ENCODE data around the gene SH2D1B. TPM values are rescaled to one million over a fixed set of nuclear protein-coding genes. Genes with fewer than 3 reads are reported as not detected.
"Not testable (repeated sequence)": the region's sequence is repeated elsewhere in the genome, so short reads cannot be mapped to it uniquely, and the experiment has no call there.

Gene SH2D1B
- total RNA-seq, 1 donor from 2014 or later = 0.10 TPM

- intact Hi-C loops (cut with micrococcal nuclease); H3K27me3 Mint-ChIP-seq (ENCODE audit: insufficient read depth); H3K4me1 Mint-ChIP-seq (ENCODE audit: low read depth): not testable (repeated sequence)
Observed at GRCh38 chr1:162418584-162418983, 6.6 kb upstream of the SH2D1B start.

GRCh38 chr1:162417650-162418049 is 5.7 kb upstream of the SH2D1B start:
- Mint-ChIP-seq H3K4me1 (ENCODE audit: low read depth) (no peaks in the 10 kb centered on the region), H3K9me3 (no peaks in the 10 kb centered on the region), H3K4me3 (no peak overlapping the region), H3K36me3 (ENCODE audit: low read depth) (no peaks in the 10 kb centered on the region), H3K27ac (no peak overlapping the region), H3K27me3 (ENCODE audit: insufficient read depth) (peaks cover 8% of the 10 kb centered on the region)
- no peak for DNase-seq (ENCODE audit: low spot score)
- intact Hi-C loops (cut with micrococcal nuclease) = no loop called here

More at GRCh38 chr1:162418584-162418983, 6.6 kb upstream of the SH2D1B start:
- H3K9me3 Mint-ChIP-seq; DNase-seq (ENCODE audit: low spot score); H3K27ac Mint-ChIP-seq; H3K36me3 Mint-ChIP-seq (ENCODE audit: low read depth); H3K4me3 Mint-ChIP-seq: not testable (repeated sequence)

- H3K9me3 Mint-ChIP-seq = no peaks in the 10 kb centered on the region
Observed at GRCh38 chr1:162416909-162417308, 5.0 kb upstream of the SH2D1B start.

GRCh38 chr1:162416215-162416614 is 4.3 kb upstream of the SH2D1B start:
- no peak for DNase-seq (ENCODE audit: low spot score)
- H3K27ac Mint-ChIP-seq = no peak overlapping the region
- no peaks in the 10 kb centered on the region for H3K9me3 Mint-ChIP-seq
- no peaks in the 10 kb centered on the region for H3K4me1 Mint-ChIP-seq (ENCODE audit: low read depth)
- intact Hi-C loops (cut with micrococcal nuclease) = no loop called here
- no peaks in the 10 kb centered on the region for H3K36me3 Mint-ChIP-seq (ENCODE audit: low read depth)
- H3K27me3 Mint-ChIP-seq (ENCODE audit: insufficient read depth) = peaks cover 11% of the 10 kb centered on the region
- H3K4me3 Mint-ChIP-seq = no peak overlapping the region

More at GRCh38 chr1:162416909-162417308, 5.0 kb upstream of the SH2D1B start:
- Mint-ChIP-seq H3K27me3 (ENCODE audit: insufficient read depth) (peaks cover 8% of the 10 kb centered on the region), H3K4me1 (ENCODE audit: low read depth) (no peaks in the 10 kb centered on the region), H3K27ac (no peak overlapping the region), H3K36me3 (ENCODE audit: low read depth) (no peaks in the 10 kb centered on the region), H3K4me3 (no peak overlapping the region)
- intact Hi-C loops (cut with micrococcal nuclease) = no loop called here
- DNase-seq (ENCODE audit: low spot score) = no peak

GRCh38 chr1:162407539-162407938 is 4.4 kb downstream of the SH2D1B start:
- no peaks in the 10 kb centered on the region for H3K36me3 Mint-ChIP-seq (ENCODE audit: low read depth)
- H3K27me3 Mint-ChIP-seq (ENCODE audit: insufficient read depth) = peaks cover 10% of the 10 kb centered on the region
- intact Hi-C loops (cut with micrococcal nuclease) = no loop called here
- H3K9me3 Mint-ChIP-seq = no peaks in the 10 kb centered on the region
- H3K4me3 Mint-ChIP-seq = no peak overlapping the region
- no peak overlapping the region for H3K27ac Mint-ChIP-seq
- DNase-seq (ENCODE audit: low spot score) = no peak
- H3K4me1 Mint-ChIP-seq (ENCODE audit: low read depth) = no peaks in the 10 kb centered on the region

GRCh38 chr1:162406811-162407210 is 5.1 kb downstream of the SH2D1B start:
- H3K27me3 Mint-ChIP-seq (ENCODE audit: insufficient read depth) = peaks cover 10% of the 10 kb centered on the region
- H3K9me3 Mint-ChIP-seq = no peaks in the 10 kb centered on the region
- no peak overlapping the region for H3K27ac Mint-ChIP-seq
- H3K4me1 Mint-ChIP-seq (ENCODE audit: low read depth) = no peaks in the 10 kb centered on the region
- no peak for DNase-seq (ENCODE audit: low spot score)
- intact Hi-C loops (cut with micrococcal nuclease) = no loop called here
- H3K36me3 Mint-ChIP-seq (ENCODE audit: low read depth) = no peaks in the 10 kb centered on the region
- H3K4me3 Mint-ChIP-seq = no peak overlapping the region

GRCh38 chr1:162405800-162406199 is 6.1 kb downstream of the SH2D1B start:
- Mint-ChIP-seq H3K27ac (no peak overlapping the region), H3K4me1 (ENCODE audit: low read depth) (no peaks in the 10 kb centered on the region), H3K9me3 (no peaks in the 10 kb centered on the region), H3K27me3 (ENCODE audit: insufficient read depth) (peaks cover 8% of the 10 kb centered on the region), H3K36me3 (ENCODE audit: low read depth) (no peaks in the 10 kb centered on the region), H3K4me3 (no peak overlapping the region)
- intact Hi-C loops (cut with micrococcal nuclease) = no loop called here
- DNase-seq (ENCODE audit: low spot score) = no peak

- Mint-ChIP-seq H3K27ac (no peak overlapping the region), H3K4me1 (ENCODE audit: low read depth) (no peaks in the 10 kb centered on the region), H3K36me3 (ENCODE audit: low read depth) (no peaks in the 10 kb centered on the region), H3K4me3 (no peak overlapping the region), H3K27me3 (ENCODE audit: insufficient read depth) (peaks cover 10% of the 10 kb centered on the region), H3K9me3 (no peaks in the 10 kb centered on the region)
- intact Hi-C loops (cut with micrococcal nuclease) = no loop called here
- no peak for DNase-seq (ENCODE audit: low spot score)
Observed at GRCh38 chr1:162404550-162405160, 7.3 kb downstream of the SH2D1B start.

GRCh38 chr1:162400790-162401355 is 11.1 kb downstream of the SH2D1B start:
- Mint-ChIP-seq H3K36me3 (ENCODE audit: low read depth) (no peaks in the 10 kb centered on the region), H3K9me3 (no peaks in the 10 kb centered on the region), H3K27ac (no peak overlapping the region), H3K4me3 (no peak overlapping the region), H3K27me3 (ENCODE audit: insufficient read depth) (peaks cover 9% of the 10 kb centered on the region), H3K4me1 (ENCODE audit: low read depth) (no peaks in the 10 kb centered on the region)
- no peak for DNase-seq (ENCODE audit: low spot score)
- intact Hi-C loops (cut with micrococcal nuclease) = no loop called here

- no peaks in the 10 kb centered on the region for H3K36me3 Mint-ChIP-seq (ENCODE audit: low read depth)
- H3K4me3 Mint-ChIP-seq = no peak overlapping the region
- peaks cover 7% of the 10 kb centered on the region for H3K27me3 Mint-ChIP-seq (ENCODE audit: insufficient read depth)
- no peaks in the 10 kb centered on the region for H3K9me3 Mint-ChIP-seq
- H3K4me1 Mint-ChIP-seq (ENCODE audit: low read depth) = no peaks in the 10 kb centered on the region
- H3K27ac Mint-ChIP-seq = no peak overlapping the region
- intact Hi-C loops (cut with micrococcal nuclease) = no loop called here
- DNase-seq (ENCODE audit: low spot score) = no peak
Observed at GRCh38 chr1:162398999-162399580, 12.8 kb downstream of the SH2D1B start.

GRCh38 chr1:162397943-162398560 is 13.9 kb downstream of the SH2D1B start:
- Mint-ChIP-seq H3K9me3 (no peaks in the 10 kb centered on the region), H3K27ac (no peak overlapping the region), H3K36me3 (ENCODE audit: low read depth) (no peaks in the 10 kb centered on the region), H3K4me1 (ENCODE audit: low read depth) (no peaks in the 10 kb centered on the region), H3K4me3 (no peak overlapping the region), H3K27me3 (ENCODE audit: insufficient read depth) (peaks cover 7% of the 10 kb centered on the region)
- DNase-seq (ENCODE audit: low spot score) = no peak
- intact Hi-C loops (cut with micrococcal nuclease) = no loop called here

- H3K9me3 Mint-ChIP-seq = no peaks in the 10 kb centered on the region
- H3K4me3 Mint-ChIP-seq = no peak overlapping the region
- peaks cover 9% of the 10 kb centered on the region for H3K27me3 Mint-ChIP-seq (ENCODE audit: insufficient read depth)
- H3K4me1 Mint-ChIP-seq (ENCODE audit: low read depth) = no peaks in the 10 kb centered on the region
- no peak for DNase-seq (ENCODE audit: low spot score)
- no peaks in the 10 kb centered on the region for H3K36me3 Mint-ChIP-seq (ENCODE audit: low read depth)
- no peak overlapping the region for H3K27ac Mint-ChIP-seq
- intact Hi-C loops (cut with micrococcal nuclease) = no loop called here
Observed at GRCh38 chr1:162397039-162397448, 14.9 kb downstream of the SH2D1B start.

- Mint-ChIP-seq H3K36me3 (ENCODE audit: low read depth) (no peaks in the 10 kb centered on the region), H3K9me3 (no peaks in the 10 kb centered on the region), H3K4me3 (no peak overlapping the region), H3K4me1 (ENCODE audit: low read depth) (no peaks in the 10 kb centered on the region), H3K27ac (no peak overlapping the region), H3K27me3 (ENCODE audit: insufficient read depth) (peaks cover 9% of the 10 kb centered on the region)
- intact Hi-C loops (cut with micrococcal nuclease) = no loop called here
- no peak for DNase-seq (ENCODE audit: low spot score)
Observed at GRCh38 chr1:162396201-162396906, 15.6 kb downstream of the SH2D1B start.

All from activated T-helper 1 cell treated with anti-CD3 and anti-CD28 coated beads, Interleukin-12 subunit alpha, Interleukin-12 subunit beta, Interleukin-2, Interleukin-4 antibody, amounts not matched to agents 30 ng/mL and 10 ng/mL and 1 ng/mL, durations not matched to agents 14 hours and 24 hours and 36 hours (primary cell).